GM23338 (cell line): ENCODE results near the gene PKD1. TPM values are rescaled to one million over a fixed set of nuclear protein-coding genes. Genes with fewer than 3 reads are reported as not detected.
A peak's percentile ranks its signal among the peaks of the same experiment; 100 is the strongest.

Experiments used
- ATAC-seq: fragments of 200-7000 bp; cut with Tn5 transposase; 3 replicates; pipeline ENCODE4 v1.9.1; 2020
- DNase-seq: peaks from one replicate; pipeline ENCODE4 v3.0.0-alpha.2; 2015; ENCODE audit warnings: low spot score
- H2AFZ ChIP-seq: fragments of 200-600 bp; sonication (generic); 2 replicates; pipeline ENCODE4 v1.8.0; 2016; ENCODE audit warnings: antibody characterized with exemption, mild to moderate bottlenecking, moderate library complexity
- H3F3A ChIP-seq: fragments of 200-600 bp; sonication (generic); replicated peaks from 2 replicates; pipeline ENCODE4 v1.8.0; 2017; ENCODE audit warnings: antibody characterized with exemption, mixed run types, low read depth
- H3K27ac ChIP-seq: fragments of 200-600 bp; sonication (generic); 2 replicates; pipeline ENCODE4 v1.6.1; 2016; ENCODE audit warnings: low read depth
- H3K27me3 ChIP-seq: fragments of 200-600 bp; sonication (generic); 2 replicates; pipeline ENCODE4 v1.8.0; 2016; ENCODE audit warnings: mild to moderate bottlenecking, mixed run types, moderate library complexity; ENCODE audit not compliant: insufficient read depth
- H3K36me3 ChIP-seq: fragments of 200-600 bp; sonication (generic); 2 replicates; pipeline ENCODE4 v1.8.0; 2016; ENCODE audit warnings: mild to moderate bottlenecking; ENCODE audit not compliant: insufficient read depth
- H3K4me1 ChIP-seq: fragments of 200-600 bp; sonication (generic); 2 replicates; pipeline ENCODE4 v1.8.0; 2016; ENCODE audit warnings: mild to moderate bottlenecking, moderate library complexity; ENCODE audit not compliant: insufficient read depth
- H3K4me2 ChIP-seq: fragments of 200-600 bp; sonication (generic); 2 replicates; pipeline ENCODE4 v1.7.1; 2017; ENCODE audit warnings: mixed run types
- H3K4me3 ChIP-seq: fragments of 200-600 bp; sonication (generic); 2 replicates; pipeline ENCODE4 v1.6.1; 2016; ENCODE audit warnings: mixed run types
- H3K79me2 ChIP-seq: fragments of 200-600 bp; sonication (generic); replicated peaks from 2 replicates; pipeline ENCODE4 v1.8.0; 2017; ENCODE audit warnings: mild to moderate bottlenecking; ENCODE audit not compliant: insufficient read depth
- H3K9me2 ChIP-seq: fragments of 200-600 bp; sonication (generic); 2 replicates; pipeline ENCODE4 v1.8.0; 2017; ENCODE audit not compliant: insufficient read depth
- H4K20me1 ChIP-seq: fragments of 200-600 bp; sonication (generic); replicated peaks from 2 replicates; pipeline ENCODE4 v1.8.0; 2017; ENCODE audit warnings: mild to moderate bottlenecking; ENCODE audit not compliant: insufficient read depth
- H3K27ac Mint-ChIP-seq: 2 replicates; pipeline ENCODE4 v1.8.0; 2020; ENCODE audit warnings: inconsistent platforms, mild to moderate bottlenecking, moderate library complexity, mixed read lengths
- H3K27me3 Mint-ChIP-seq: 3 replicates; pipeline ENCODE4 v1.8.0; 2022; ENCODE audit warnings: low read depth, mild to moderate bottlenecking, moderate library complexity, mixed read lengths, inconsistent platforms; ENCODE audit not compliant: insufficient read depth, poor library complexity
- H3K36me3 Mint-ChIP-seq: 3 replicates; pipeline ENCODE4 v1.8.0; 2021; ENCODE audit warnings: low read depth, mild to moderate bottlenecking, inconsistent platforms, moderate library complexity, mixed read lengths
- H3K4me1 Mint-ChIP-seq: 3 replicates; pipeline ENCODE4 v1.8.0; 2020; ENCODE audit warnings: mild to moderate bottlenecking, inconsistent platforms, mixed read lengths
- H3K4me3 Mint-ChIP-seq: 3 replicates; pipeline ENCODE4 v1.8.0; 2021; ENCODE audit warnings: moderate library complexity, mild to moderate bottlenecking, inconsistent platforms, mixed read lengths
- H3K9me3 Mint-ChIP-seq: 3 replicates; pipeline ENCODE4 v1.8.0; 2020; ENCODE audit warnings: moderate library complexity, mild to moderate bottlenecking, inconsistent platforms, mixed read lengths
- CREB1 ChIP-seq: fragments of 250-450 bp; sonication (Bioruptor Pico); IDR thresholded peaks from 2 replicates; pipeline ENCODE4 v1.5.0; 2020; ENCODE audit warnings: low read depth, mild to moderate bottlenecking, moderate library complexity
- ETS1 ChIP-seq: IDR thresholded peaks from 2 replicates; pipeline ENCODE4 v1.6.1; 2016; ENCODE audit warnings: antibody characterized with exemption
- EZH2 ChIP-seq: fragments of 200-600 bp; sonication (generic); IDR thresholded peaks from one replicate; pipeline ENCODE4 v1.8.0; 2017; ENCODE audit warnings: antibody characterized with exemption, mild to moderate bottlenecking, low read depth; ENCODE audit not compliant: unreplicated experiment
- EZH2phosphoT487 ChIP-seq: fragments of 200-600 bp; sonication (generic); IDR thresholded peaks from one replicate; pipeline ENCODE4 v1.8.1; 2018; ENCODE audit warnings: antibody characterized with exemption; ENCODE audit not compliant: unreplicated experiment
- JUNB ChIP-seq: IDR thresholded peaks from one replicate; pipeline ENCODE4 v1.6.1; 2016; ENCODE audit warnings: antibody characterized with exemption; ENCODE audit not compliant: unreplicated experiment
- NANOG ChIP-seq: IDR thresholded peaks from 2 replicates; pipeline ENCODE4 v1.6.1; 2016; ENCODE audit warnings: antibody characterized with exemption, borderline replicate concordance
- POLR2AphosphoS5 ChIP-seq: IDR thresholded peaks from 2 replicates; pipeline ENCODE4 v1.6.1; 2016; ENCODE audit warnings: antibody characterized with exemption, low read depth
- STAT1 ChIP-seq: IDR thresholded peaks from one replicate; pipeline ENCODE4 v1.6.1; 2016; ENCODE audit warnings: antibody characterized with exemption; ENCODE audit not compliant: unreplicated experiment
- ZNF114 ChIP-seq: fragments of 250-450 bp; sonication (Bioruptor Pico); IDR thresholded peaks from 2 replicates; pipeline ENCODE4 v1.5.0; 2020; ENCODE audit warnings: mild to moderate bottlenecking, moderate library complexity
- ZNF331 ChIP-seq: fragments of 250-450 bp; sonication (Bioruptor Pico); IDR thresholded peaks from 2 replicates; pipeline ENCODE4 v1.5.0; 2020; ENCODE audit warnings: low read depth, mild to moderate bottlenecking, moderate library complexity
- polyA plus RNA-seq: library from polyadenylated mRNA; unstranded; fragments of >200 nt; fragmentation: Nextera tagmentation; extraction: Ambion mirVana; gene quantifications from 2 replicates; pipeline ENCODE4 v1.2.1, GENCODE V29; 2016
- total RNA-seq: library from RNA; depleted of rRNA; stranded (reverse); fragments of >200 nt; shearing (Covaris generic); gene quantifications from 2 replicates; pipeline ENCODE4 v1.2.3, GENCODE V29; 2014
- TF ChIP-seq, protein P1 (sequence below): fragments of 250-450 bp; sonication (Bioruptor Pico); IDR thresholded peaks from 2 replicates; pipeline ENCODE4 v1.5.0; 2020; ENCODE audit warnings: mild to moderate bottlenecking, moderate library complexity
- TF ChIP-seq, protein P2 (sequence below), 2 experiments: fragments of 200-600 bp in 1 of 2; sonication (generic) in 1 of 2; conservative IDR thresholded peaks; 2 replicates each; pipeline versions ENCODE4 v1.5.1 to v1.6.1; 2016 to 2017; ENCODE audit warnings: antibody characterized with exemption in 2 of 2, low read depth in 2 of 2, mild to moderate bottlenecking in 2 of 2, moderate library complexity in 1 of 2
- TF ChIP-seq, protein P3 (sequence below): IDR thresholded peaks from one replicate; pipeline ENCODE4 v1.6.1; 2018; ENCODE audit warnings: antibody characterized with exemption; ENCODE audit not compliant: unreplicated experiment

Gene PKD1
- total and polyA plus RNA-seq, 2 experiments from 2014 or later = 21.1 to 107 TPM

DNA sequence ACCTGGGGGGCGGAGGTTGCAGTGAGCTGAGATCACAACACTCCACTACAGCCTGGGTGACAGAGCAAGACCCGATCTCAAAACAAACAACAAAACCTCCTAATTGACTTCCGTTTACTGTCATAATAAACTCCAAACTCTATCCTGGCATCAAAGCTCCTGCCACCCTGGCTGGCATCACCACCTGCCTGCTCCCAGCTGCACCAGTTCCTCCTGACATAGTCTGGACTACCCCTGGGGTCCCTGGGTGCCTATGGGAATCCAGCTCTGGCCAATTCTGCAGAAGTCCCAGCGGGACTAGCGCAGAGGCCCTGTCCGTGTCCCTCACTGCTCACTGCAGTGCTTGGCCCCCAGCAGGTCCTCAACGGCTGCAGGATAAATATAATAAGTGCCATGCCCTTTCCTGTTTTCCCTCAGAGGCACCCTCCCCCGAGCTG, 88.8 kb downstream of the PKD1 start:
- Mint-ChIP-seq H3K4me1 (peaks cover 8% of the 10 kb centered on the region), H3K4me3 (peak overlapping the region; percentile 92), H3K27me3 (peaks cover 12% of the 10 kb centered on the region), H3K27ac (peak overlapping the region; percentile 61; the same call in 1 of the 2 replicates), H3K9me3 (no peaks in the 10 kb centered on the region), H3K36me3 (peaks cover 7% of the 10 kb centered on the region; the same call in 2 of the 3 replicates)
- 0 out of 2 replicates have a peak, but pooled peaks cover 5% of the 10 kb centered on the region for H3F3A ChIP-seq
- no peaks in the 10 kb centered on the region for H3K36me3 ChIP-seq
- no peaks in the 10 kb centered on the region for H3K27me3 ChIP-seq
- peaks cover 22% of the 10 kb centered on the region for H3K79me2 ChIP-seq
- H3K9me2 ChIP-seq = no peaks in the 10 kb centered on the region
- no peaks in the 10 kb centered on the region for H4K20me1 ChIP-seq
- H2AFZ ChIP-seq = peak overlapping the region; percentile 97
- TF ChIP-seq EZH2phosphoT487 (no peak), ZNF331 (no peak), CREB1 (no peak), JUNB (no peak), NANOG (no peak), POLR2AphosphoS5 (no peak), EZH2 (no peak), ZNF114 (CRISPR knock-in tag) (no peak), ETS1 (no peak), STAT1 (no peak)
- TF ChIP-seq, protein P1, sequence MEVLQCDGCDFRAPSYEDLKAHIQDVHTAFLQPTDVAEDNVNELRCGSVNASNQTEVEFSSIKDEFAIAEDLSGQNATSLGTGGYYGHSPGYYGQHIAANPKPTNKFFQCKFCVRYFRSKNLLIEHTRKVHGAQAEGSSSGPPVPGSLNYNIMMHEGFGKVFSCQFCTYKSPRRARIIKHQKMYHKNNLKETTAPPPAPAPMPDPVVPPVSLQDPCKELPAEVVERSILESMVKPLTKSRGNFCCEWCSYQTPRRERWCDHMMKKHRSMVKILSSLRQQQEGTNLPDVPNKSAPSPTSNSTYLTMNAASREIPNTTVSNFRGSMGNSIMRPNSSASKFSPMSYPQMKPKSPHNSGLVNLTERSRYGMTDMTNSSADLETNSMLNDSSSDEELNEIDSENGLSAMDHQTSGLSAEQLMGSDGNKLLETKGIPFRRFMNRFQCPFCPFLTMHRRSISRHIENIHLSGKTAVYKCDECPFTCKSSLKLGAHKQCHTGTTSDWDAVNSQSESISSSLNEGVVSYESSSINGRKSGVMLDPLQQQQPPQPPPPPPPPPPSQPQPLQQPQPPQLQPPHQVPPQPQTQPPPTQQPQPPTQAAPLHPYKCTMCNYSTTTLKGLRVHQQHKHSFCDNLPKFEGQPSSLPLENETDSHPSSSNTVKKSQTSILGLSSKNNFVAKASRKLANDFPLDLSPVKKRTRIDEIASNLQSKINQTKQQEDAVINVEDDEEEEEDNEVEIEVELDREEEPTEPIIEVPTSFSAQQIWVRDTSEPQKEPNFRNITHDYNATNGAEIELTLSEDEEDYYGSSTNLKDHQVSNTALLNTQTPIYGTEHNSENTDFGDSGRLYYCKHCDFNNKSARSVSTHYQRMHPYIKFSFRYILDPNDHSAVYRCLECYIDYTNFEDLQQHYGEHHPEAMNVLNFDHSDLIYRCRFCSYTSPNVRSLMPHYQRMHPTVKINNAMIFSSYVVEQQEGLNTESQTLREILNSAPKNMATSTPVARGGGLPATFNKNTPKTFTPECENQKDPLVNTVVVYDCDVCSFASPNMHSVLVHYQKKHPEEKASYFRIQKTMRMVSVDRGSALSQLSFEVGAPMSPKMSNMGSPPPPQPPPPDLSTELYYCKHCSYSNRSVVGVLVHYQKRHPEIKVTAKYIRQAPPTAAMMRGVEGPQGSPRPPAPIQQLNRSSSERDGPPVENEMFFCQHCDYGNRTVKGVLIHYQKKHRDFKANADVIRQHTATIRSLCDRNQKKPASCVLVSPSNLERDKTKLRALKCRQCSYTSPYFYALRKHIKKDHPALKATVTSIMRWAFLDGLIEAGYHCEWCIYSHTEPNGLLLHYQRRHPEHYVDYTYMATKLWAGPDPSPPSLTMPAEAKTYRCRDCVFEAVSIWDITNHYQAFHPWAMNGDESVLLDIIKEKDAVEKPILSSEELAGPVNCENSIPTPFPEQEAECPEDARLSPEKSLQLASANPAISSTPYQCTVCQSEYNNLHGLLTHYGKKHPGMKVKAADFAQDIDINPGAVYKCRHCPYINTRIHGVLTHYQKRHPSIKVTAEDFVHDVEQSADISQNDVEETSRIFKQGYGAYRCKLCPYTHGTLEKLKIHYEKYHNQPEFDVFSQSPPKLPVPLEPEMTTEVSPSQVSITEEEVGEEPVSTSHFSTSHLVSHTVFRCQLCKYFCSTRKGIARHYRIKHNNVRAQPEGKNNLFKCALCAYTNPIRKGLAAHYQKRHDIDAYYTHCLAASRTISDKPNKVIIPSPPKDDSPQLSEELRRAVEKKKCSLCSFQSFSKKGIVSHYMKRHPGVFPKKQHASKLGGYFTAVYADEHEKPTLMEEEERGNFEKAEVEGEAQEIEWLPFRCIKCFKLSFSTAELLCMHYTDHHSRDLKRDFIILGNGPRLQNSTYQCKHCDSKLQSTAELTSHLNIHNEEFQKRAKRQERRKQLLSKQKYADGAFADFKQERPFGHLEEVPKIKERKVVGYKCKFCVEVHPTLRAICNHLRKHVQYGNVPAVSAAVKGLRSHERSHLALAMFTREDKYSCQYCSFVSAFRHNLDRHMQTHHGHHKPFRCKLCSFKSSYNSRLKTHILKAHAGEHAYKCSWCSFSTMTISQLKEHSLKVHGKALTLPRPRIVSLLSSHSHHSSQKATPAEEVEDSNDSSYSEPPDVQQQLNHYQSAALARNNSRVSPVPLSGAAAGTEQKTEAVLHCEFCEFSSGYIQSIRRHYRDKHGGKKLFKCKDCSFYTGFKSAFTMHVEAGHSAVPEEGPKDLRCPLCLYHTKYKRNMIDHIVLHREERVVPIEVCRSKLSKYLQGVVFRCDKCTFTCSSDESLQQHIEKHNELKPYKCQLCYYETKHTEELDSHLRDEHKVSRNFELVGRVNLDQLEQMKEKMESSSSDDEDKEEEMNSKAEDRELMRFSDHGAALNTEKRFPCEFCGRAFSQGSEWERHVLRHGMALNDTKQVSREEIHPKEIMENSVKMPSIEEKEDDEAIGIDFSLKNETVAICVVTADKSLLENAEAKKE = no peak
- TF ChIP-seq, protein P2, sequence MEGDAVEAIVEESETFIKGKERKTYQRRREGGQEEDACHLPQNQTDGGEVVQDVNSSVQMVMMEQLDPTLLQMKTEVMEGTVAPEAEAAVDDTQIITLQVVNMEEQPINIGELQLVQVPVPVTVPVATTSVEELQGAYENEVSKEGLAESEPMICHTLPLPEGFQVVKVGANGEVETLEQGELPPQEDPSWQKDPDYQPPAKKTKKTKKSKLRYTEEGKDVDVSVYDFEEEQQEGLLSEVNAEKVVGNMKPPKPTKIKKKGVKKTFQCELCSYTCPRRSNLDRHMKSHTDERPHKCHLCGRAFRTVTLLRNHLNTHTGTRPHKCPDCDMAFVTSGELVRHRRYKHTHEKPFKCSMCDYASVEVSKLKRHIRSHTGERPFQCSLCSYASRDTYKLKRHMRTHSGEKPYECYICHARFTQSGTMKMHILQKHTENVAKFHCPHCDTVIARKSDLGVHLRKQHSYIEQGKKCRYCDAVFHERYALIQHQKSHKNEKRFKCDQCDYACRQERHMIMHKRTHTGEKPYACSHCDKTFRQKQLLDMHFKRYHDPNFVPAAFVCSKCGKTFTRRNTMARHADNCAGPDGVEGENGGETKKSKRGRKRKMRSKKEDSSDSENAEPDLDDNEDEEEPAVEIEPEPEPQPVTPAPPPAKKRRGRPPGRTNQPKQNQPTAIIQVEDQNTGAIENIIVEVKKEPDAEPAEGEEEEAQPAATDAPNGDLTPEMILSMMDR (conservative IDR thresholded peaks at IDR 0.05; ENCODE audit: low read depth in 2 of 2) = no peak
- TF ChIP-seq, protein P3, sequence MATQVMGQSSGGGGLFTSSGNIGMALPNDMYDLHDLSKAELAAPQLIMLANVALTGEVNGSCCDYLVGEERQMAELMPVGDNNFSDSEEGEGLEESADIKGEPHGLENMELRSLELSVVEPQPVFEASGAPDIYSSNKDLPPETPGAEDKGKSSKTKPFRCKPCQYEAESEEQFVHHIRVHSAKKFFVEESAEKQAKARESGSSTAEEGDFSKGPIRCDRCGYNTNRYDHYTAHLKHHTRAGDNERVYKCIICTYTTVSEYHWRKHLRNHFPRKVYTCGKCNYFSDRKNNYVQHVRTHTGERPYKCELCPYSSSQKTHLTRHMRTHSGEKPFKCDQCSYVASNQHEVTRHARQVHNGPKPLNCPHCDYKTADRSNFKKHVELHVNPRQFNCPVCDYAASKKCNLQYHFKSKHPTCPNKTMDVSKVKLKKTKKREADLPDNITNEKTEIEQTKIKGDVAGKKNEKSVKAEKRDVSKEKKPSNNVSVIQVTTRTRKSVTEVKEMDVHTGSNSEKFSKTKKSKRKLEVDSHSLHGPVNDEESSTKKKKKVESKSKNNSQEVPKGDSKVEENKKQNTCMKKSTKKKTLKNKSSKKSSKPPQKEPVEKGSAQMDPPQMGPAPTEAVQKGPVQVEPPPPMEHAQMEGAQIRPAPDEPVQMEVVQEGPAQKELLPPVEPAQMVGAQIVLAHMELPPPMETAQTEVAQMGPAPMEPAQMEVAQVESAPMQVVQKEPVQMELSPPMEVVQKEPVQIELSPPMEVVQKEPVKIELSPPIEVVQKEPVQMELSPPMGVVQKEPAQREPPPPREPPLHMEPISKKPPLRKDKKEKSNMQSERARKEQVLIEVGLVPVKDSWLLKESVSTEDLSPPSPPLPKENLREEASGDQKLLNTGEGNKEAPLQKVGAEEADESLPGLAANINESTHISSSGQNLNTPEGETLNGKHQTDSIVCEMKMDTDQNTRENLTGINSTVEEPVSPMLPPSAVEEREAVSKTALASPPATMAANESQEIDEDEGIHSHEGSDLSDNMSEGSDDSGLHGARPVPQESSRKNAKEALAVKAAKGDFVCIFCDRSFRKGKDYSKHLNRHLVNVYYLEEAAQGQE = no peak
- peak overlapping the region; percentile 97 for H3K4me3 ChIP-seq
- peak overlapping the region; percentile 99 for H3K4me2 ChIP-seq
- H3K27ac ChIP-seq = no peak overlapping the region
- DNase-seq = no peak
- peaks cover 10% of the 10 kb centered on the region; the same call in 1 of the 2 replicates for H3K4me1 ChIP-seq
- peak; percentile 12 for ATAC-seq
